GM12891 (cell line): Measurements from ENCODE around the gene ILF2.

Source experiments
- POLR2A ChIP-seq: IDR thresholded peaks from 2 replicates; pipeline ENCODE4 v1.6.1; 2011; ENCODE audit warnings: low read depth, low read length, control low read depth
- POLR2AphosphoS5 ChIP-seq: IDR thresholded peaks from 2 replicates; pipeline ENCODE4 v1.6.1; 2011; ENCODE audit warnings: low read depth, low read length, control low read depth
- SPI1 ChIP-seq: IDR thresholded peaks from 2 replicates; pipeline ENCODE4 v1.6.1; 2011; ENCODE audit warnings: low read depth, low read length, control low read depth
- TAF1 ChIP-seq: IDR thresholded peaks from 2 replicates; pipeline ENCODE4 v1.6.1; 2011; ENCODE audit warnings: low read depth, low read length, control low read depth

GRCh38 chr1:153717330-153717729 lies 46.5 kb upstream of the ILF2 start:
- TF ChIP-seq POLR2AphosphoS5 (no peak), POLR2A (no peak), SPI1 (no peak), TAF1 (no peak)
